K562 (cell line): ENCODE results near the gene RGS3. TPM values are rescaled to one million over a fixed set of nuclear protein-coding genes. Genes with fewer than 3 reads are reported as not detected.

Experiments
- E2F6 ChIP-seq, 2 experiments: IDR thresholded peaks; 2 replicates each; pipeline ENCODE4 v1.6.1; 2011; ENCODE audit warnings: borderline replicate concordance in 1 of 2, control low read depth in 1 of 2, low read depth in 1 of 2, low read length in 1 of 2, mild to moderate bottlenecking in 1 of 2, mixed read lengths in 1 of 2, moderate library complexity in 1 of 2; ENCODE audit not compliant: insufficient read depth in 1 of 2, insufficient read length in 1 of 2, poor library complexity in 1 of 2, severe bottlenecking in 1 of 2; ENCODE audit errors: extremely low read depth in 1 of 2
- KDM2B ChIP-seq: fragments of 250-450 bp; sonication (Bioruptor Pico); IDR thresholded peaks from 2 replicates; pipeline ENCODE4 v1.8.0; 2021; ENCODE audit warnings: mild to moderate bottlenecking, moderate library complexity
- MTA2 ChIP-seq: fragments of 450-650 bp; IDR thresholded peaks from 2 replicates; pipeline ENCODE4 v1.6.1; 2016; ENCODE audit warnings: low read depth
- NR4A1 ChIP-seq, 2 experiments: fragments of 250-450 bp in 1 of 2; fragments of 450-650 bp in 1 of 2; sonication (Bioruptor Pico) in 1 of 2; IDR thresholded peaks; 2 replicates each; pipeline versions ENCODE4 v1.4.0 to v1.6.1; 2016 to 2020; ENCODE audit warnings: mild to moderate bottlenecking in 2 of 2, missing compliant biosample characterization in 1 of 2, missing genetic modification characterization in 1 of 2, moderate library complexity in 1 of 2
- RAD21 ChIP-seq, 2 experiments: fragments of 250-450 bp in 1 of 2; fragments of 450-650 bp in 1 of 2; sonication (Bioruptor Pico) in 1 of 2; formaldehyde crosslinking in 1 of 2; IDR thresholded peaks in 1 of 2; conservative IDR thresholded peaks in 1 of 2; 2 replicates each; pipeline versions ENCODE4 v1.4.0 to v1.8.0; 2020 to 2022; ENCODE audit warnings: mild to moderate bottlenecking in 2 of 2, moderate library complexity in 1 of 2
- SNIP1 ChIP-seq: fragments of 450-650 bp; IDR thresholded peaks from 2 replicates; pipeline ENCODE4 v1.7.1; 2017; ENCODE audit warnings: low read depth, mild to moderate bottlenecking
- ZBED1 ChIP-seq: IDR thresholded peaks from 2 replicates; pipeline ENCODE4 v1.6.1; 2014
- ZC3H4 ChIP-seq: sonication (generic); formaldehyde crosslinking; IDR thresholded peaks from 2 replicates; pipeline ENCODE4 v1.9.0; 2021; ENCODE audit warnings: missing genetic modification reagents, borderline replicate concordance
- ZMIZ1 ChIP-seq, 2 experiments: fragments of 150-350 bp in 1 of 2; IDR thresholded peaks; 2 replicates each; pipeline ENCODE4 v1.6.1; 2012 to 2016; ENCODE audit warnings: low read depth in 2 of 2, low read length in 2 of 2, mild to moderate bottlenecking in 1 of 2, moderate library complexity in 1 of 2
- ZNF134 ChIP-seq: fragments of 250-450 bp; sonication (Bioruptor Pico); conservative IDR thresholded peaks from 2 replicates; pipeline ENCODE4 v1.4.0; 2020
- ZNF282 ChIP-seq: sonication (generic); formaldehyde crosslinking; IDR thresholded peaks from 2 replicates; pipeline ENCODE4 v1.8.1; 2023; ENCODE audit warnings: missing genetic modification reagents
- polyA plus RNA-seq, 8 experiments: library from polyadenylated mRNA; depleted of rRNA in 4 of 8; stranded (reverse) in 5 of 8; unstranded in 3 of 8; fragments of >200 nt; fragmentation: Nextera tagmentation in 2 of 8; fragmentation: Illumina TruSeq in 1 of 8; extraction: Ambion mirVana in 2 of 8; extraction: Trizol in 1 of 8; gene quantifications; 2 replicates each; pipeline versions ENCODE4 v1.2.1 to v1.2.3, GENCODE V29; 2011 to 2014; ENCODE audit warnings: inconsistent platforms in 1 of 8, missing spikeins in 1 of 8
- total RNA-seq, 7 experiments: library from RNA; depleted of rRNA in 6 of 7; stranded (reverse); fragments of >200 nt in 6 of 7; fragmentation: Illumina TruSeq in 2 of 7; extraction: Trizol in 2 of 7; gene quantifications; 2 replicates each; pipeline versions ENCODE4 v1.2.1 to v1.2.3, GENCODE V29; 2011 to 2021; ENCODE audit warnings: low replicate concordance in 1 of 7
- TF ChIP-seq, protein P1 (sequence below), 2 experiments: fragments of 450-650 bp; conservative IDR thresholded peaks; 2 replicates each; pipeline ENCODE4 v1.6.1; 2017; ENCODE audit warnings: mild to moderate bottlenecking in 2 of 2, moderate library complexity in 2 of 2
- TF ChIP-seq, protein P2 (sequence below): sonication (generic); formaldehyde crosslinking; IDR thresholded peaks from 2 replicates; pipeline ENCODE4 v1.8.0; 2023; ENCODE audit warnings: missing genetic modification reagents, mild to moderate bottlenecking, borderline replicate concordance

The RGS3 gene
- total and polyA plus RNA-seq, 9 of the 15 experiments (the other 6 are each of a cell fraction or from before 2014, with no cell fraction given): 0.08 to 2.9 (median 0.95) TPM

DNA sequence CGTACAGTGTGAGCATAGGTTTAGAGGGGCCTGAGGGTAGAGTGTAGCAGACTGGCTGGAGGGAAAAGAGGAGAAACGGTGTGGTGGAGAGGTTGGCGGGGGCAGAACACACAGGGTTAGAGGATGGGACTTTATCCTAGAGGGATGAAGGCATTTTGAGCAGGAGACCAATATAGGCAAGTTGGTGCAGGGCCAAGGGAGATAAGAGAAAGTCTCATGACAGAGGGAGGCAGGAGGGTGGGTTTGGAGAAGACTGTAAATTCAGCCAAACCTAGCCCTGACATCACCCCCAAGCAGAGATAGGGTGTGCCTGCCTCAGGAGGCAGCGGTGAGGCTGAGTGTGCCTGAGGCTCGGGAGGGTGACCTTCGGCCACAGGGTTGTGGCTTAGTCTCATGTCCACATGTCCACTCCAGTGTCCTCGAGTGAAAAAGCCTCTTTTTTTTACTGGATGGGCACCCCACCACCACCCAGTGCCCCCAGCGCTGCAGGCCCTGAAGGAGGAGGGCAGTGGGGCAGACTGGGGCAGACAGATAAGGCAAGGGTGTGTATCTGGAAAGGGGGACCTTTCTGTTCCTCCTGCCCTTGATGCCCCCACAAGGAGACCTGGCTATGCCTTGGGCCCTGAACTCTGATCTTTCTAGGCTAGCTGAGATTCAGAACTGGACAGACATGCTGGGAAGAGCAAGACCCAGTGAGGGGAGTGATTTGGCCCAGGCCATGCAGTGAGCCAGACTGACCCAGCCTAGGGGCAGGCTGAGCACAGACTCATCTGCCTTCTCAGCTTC, 108.7 kb downstream of the RGS3 start (continued):
- TF ChIP-seq ZMIZ1 (IDR thresholded peaks at IDR 0.05; ENCODE audit: low read depth in 2 of 2, low read length in 2 of 2) (no peak), RAD21 (CRISPR knock-in tag; conservative IDR thresholded peaks at IDR 0.05 in 1 of 2, IDR thresholded peaks at IDR 0.05 in 1 of 2) (no peak), KDM2B (CRISPR knock-in tag) (no peak), ZNF134 (no peak; the same call in 1 of the 2 replicates), NR4A1 (CRISPR knock-in tag; IDR thresholded peaks at IDR 0.05) (0 out of 2 replicates have a peak, but pooled peaks have one; percentile 27), NR4A1 (tag; IDR thresholded peaks at IDR 0.05) (0 out of 2 replicates have a peak, but pooled peaks have one; percentile 53), ZNF282 (CRISPR knock-in tag) (no peak), ZC3H4 (no peak), ZBED1 (no peak), E2F6 (IDR thresholded peaks at IDR 0.05; ENCODE audit: borderline replicate concordance in 1 of 2, extremely low read depth in 1 of 2, insufficient read depth in 1 of 2, insufficient read length in 1 of 2, low read depth in 1 of 2, low read length in 1 of 2, poor library complexity in 1 of 2, severe bottlenecking in 1 of 2) (no peak), MTA2 (no peak), SNIP1 (no peak)
- TF ChIP-seq, protein P1, sequence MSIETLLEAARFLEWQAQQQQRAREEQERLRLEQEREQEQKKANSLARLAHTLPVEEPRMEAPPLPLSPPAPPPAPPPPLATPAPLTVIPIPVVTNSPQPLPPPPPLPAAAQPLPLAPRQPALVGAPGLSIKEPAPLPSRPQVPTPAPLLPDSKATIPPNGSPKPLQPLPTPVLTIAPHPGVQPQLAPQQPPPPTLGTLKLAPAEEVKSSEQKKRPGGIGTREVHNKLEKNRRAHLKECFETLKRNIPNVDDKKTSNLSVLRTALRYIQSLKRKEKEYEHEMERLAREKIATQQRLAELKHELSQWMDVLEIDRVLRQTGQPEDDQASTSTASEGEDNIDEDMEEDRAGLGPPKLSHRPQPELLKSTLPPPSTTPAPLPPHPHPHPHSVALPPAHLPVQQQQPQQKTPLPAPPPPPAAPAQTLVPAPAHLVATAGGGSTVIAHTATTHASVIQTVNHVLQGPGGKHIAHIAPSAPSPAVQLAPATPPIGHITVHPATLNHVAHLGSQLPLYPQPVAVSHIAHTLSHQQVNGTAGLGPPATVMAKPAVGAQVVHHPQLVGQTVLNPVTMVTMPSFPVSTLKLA (conservative IDR thresholded peaks at IDR 0.05): no peak
- TF ChIP-seq, protein P2, sequence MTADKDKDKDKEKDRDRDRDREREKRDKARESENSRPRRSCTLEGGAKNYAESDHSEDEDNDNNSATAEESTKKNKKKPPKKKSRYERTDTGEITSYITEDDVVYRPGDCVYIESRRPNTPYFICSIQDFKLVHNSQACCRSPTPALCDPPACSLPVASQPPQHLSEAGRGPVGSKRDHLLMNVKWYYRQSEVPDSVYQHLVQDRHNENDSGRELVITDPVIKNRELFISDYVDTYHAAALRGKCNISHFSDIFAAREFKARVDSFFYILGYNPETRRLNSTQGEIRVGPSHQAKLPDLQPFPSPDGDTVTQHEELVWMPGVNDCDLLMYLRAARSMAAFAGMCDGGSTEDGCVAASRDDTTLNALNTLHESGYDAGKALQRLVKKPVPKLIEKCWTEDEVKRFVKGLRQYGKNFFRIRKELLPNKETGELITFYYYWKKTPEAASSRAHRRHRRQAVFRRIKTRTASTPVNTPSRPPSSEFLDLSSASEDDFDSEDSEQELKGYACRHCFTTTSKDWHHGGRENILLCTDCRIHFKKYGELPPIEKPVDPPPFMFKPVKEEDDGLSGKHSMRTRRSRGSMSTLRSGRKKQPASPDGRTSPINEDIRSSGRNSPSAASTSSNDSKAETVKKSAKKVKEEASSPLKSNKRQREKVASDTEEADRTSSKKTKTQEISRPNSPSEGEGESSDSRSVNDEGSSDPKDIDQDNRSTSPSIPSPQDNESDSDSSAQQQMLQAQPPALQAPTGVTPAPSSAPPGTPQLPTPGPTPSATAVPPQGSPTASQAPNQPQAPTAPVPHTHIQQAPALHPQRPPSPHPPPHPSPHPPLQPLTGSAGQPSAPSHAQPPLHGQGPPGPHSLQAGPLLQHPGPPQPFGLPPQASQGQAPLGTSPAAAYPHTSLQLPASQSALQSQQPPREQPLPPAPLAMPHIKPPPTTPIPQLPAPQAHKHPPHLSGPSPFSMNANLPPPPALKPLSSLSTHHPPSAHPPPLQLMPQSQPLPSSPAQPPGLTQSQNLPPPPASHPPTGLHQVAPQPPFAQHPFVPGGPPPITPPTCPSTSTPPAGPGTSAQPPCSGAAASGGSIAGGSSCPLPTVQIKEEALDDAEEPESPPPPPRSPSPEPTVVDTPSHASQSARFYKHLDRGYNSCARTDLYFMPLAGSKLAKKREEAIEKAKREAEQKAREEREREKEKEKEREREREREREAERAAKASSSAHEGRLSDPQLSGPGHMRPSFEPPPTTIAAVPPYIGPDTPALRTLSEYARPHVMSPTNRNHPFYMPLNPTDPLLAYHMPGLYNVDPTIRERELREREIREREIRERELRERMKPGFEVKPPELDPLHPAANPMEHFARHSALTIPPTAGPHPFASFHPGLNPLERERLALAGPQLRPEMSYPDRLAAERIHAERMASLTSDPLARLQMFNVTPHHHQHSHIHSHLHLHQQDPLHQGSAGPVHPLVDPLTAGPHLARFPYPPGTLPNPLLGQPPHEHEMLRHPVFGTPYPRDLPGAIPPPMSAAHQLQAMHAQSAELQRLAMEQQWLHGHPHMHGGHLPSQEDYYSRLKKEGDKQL (CRISPR knock-in tag): no peak
